H1 (cell line): ENCODE data around the gene SLC4A9. TPM values are rescaled to one million over a fixed set of nuclear protein-coding genes. Genes with fewer than 3 reads are reported as not detected.

ENCODE experiments used
- CTCF ChIA-PET: fragments of 300-600 bp; sonication (Branson Sonifier 250); formaldehyde crosslinking; loops from one replicate; lab custom pipeline; 2021; ENCODE audit not compliant: partially characterized antibody; lab: Charles Lee
- POLR2A ChIA-PET: fragments of 300-600 bp; sonication (Branson Sonifier 250); formaldehyde crosslinking; loops from one replicate; lab custom pipeline; 2021; ENCODE audit warnings: inconsistent platforms; ENCODE audit not compliant: partially characterized antibody; lab: Charles Lee
- DNase-seq, 2 experiments: peaks; one replicate each; pipeline versions ENCODE4 v3.0.0 to v3.0.0-alpha.2; 2010 to 2022; ENCODE audit warnings: low spot score in 2 of 2, low read depth in 1 of 2, mixed read lengths in 1 of 2
- FAIRE-seq: peaks from 2 replicates; lab custom pipeline; 2011; peaks lifted over from hg19 to GRCh38; lab: Jason Lieb, UNC
- H2AFZ ChIP-seq: 2 replicates; pipeline ENCODE4 v1.8.1; 2012; ENCODE audit warnings: low read length, inconsistent platforms
- H2AK5ac ChIP-seq: 2 replicates; pipeline ENCODE4 v1.6.1; 2013; ENCODE audit warnings: low read depth, low read length
- H2BK120ac ChIP-seq: replicated peaks from 2 replicates; pipeline ENCODE3; 2013; ENCODE audit warnings: low read depth, low read length, inconsistent platforms
- H2BK12ac ChIP-seq: 2 replicates; pipeline ENCODE4 v1.6.1; 2013; ENCODE audit warnings: low read depth, low read length
- H2BK15ac ChIP-seq: 2 replicates; pipeline ENCODE4 v1.6.1; 2013; ENCODE audit warnings: low read length
- H2BK20ac ChIP-seq: 2 replicates; pipeline ENCODE4 v1.6.1; 2013; ENCODE audit warnings: low read length
- H2BK5ac ChIP-seq: 2 replicates; pipeline ENCODE4 v1.6.1; 2013; ENCODE audit warnings: low read depth, low read length
- H3K14ac ChIP-seq: 2 replicates; pipeline ENCODE4 v1.6.1; 2013; ENCODE audit warnings: inconsistent platforms; ENCODE audit not compliant: insufficient read length
- H3K18ac ChIP-seq: 2 replicates; pipeline ENCODE4 v1.6.1; 2013; ENCODE audit warnings: low read length; ENCODE audit errors: extremely low read depth
- H3K23ac ChIP-seq: 2 replicates; pipeline ENCODE4 v1.6.1; 2013; ENCODE audit warnings: inconsistent platforms; ENCODE audit not compliant: insufficient read length
- H3K23me2 ChIP-seq: 2 replicates; pipeline ENCODE4 v1.6.1; 2013; ENCODE audit warnings: low read depth, low read length
- H3K27ac ChIP-seq: 2 replicates; pipeline ENCODE4 v1.6.1; 2011; ENCODE audit warnings: low read depth, low read length, inconsistent platforms
- H3K27me3 ChIP-seq, 4 experiments: replicated peaks in 1 of 4; 1 replicate in 1 of 4; 2 replicates in 3 of 4; pipeline versions ENCODE4 v1.6.1 to v1.8.1; 2011 to 2013; ENCODE audit warnings: low read length in 3 of 4, mild to moderate bottlenecking in 3 of 4, inconsistent platforms in 2 of 4, mixed read lengths in 2 of 4, moderate library complexity in 1 of 4; ENCODE audit not compliant: control insufficient read depth in 3 of 4, insufficient read depth in 3 of 4; ENCODE audit errors: extremely low read depth in 1 of 4
- H3K36me3 ChIP-seq, 4 experiments: 2 replicates each; pipeline versions ENCODE4 v1.6.1 to v1.8.1; 2011 to 2013; ENCODE audit warnings: mild to moderate bottlenecking in 4 of 4, low read length in 3 of 4, moderate library complexity in 2 of 4, control low read depth in 1 of 4, inconsistent platforms in 1 of 4; ENCODE audit not compliant: insufficient read depth in 4 of 4, control insufficient read depth in 2 of 4
- H3K4ac ChIP-seq: replicated peaks from 2 replicates; pipeline ENCODE3; 2013; ENCODE audit warnings: low read length, low read depth, mixed read lengths, inconsistent platforms; ENCODE audit not compliant: insufficient read length
- H3K4me1 ChIP-seq, 4 experiments: replicated peaks in 1 of 4; 1 replicate in 1 of 4; 2 replicates in 3 of 4; pipeline versions ENCODE4 v1.6.1 to v1.8.1; 2011 to 2013; ENCODE audit warnings: low read length in 3 of 4, inconsistent platforms in 2 of 4, mixed read lengths in 1 of 4; ENCODE audit not compliant: insufficient read depth in 4 of 4, control insufficient read depth in 3 of 4
- H3K4me2 ChIP-seq, 2 experiments: 2 replicates each; pipeline versions ENCODE4 v1.6.1 to v1.8.1; 2011 to 2013; ENCODE audit warnings: low read depth in 2 of 2, low read length in 2 of 2, control low read depth in 1 of 2, inconsistent platforms in 1 of 2, mild to moderate bottlenecking in 1 of 2; ENCODE audit not compliant: insufficient read depth in 1 of 2
- H3K4me3 ChIP-seq, 4 experiments: fragments of 200-600, 300-600 bp in 1 of 4; sonication (generic), shearing (Covaris generic), sonication (Bioruptor Twin) in 1 of 4; 2 replicates each; pipeline versions ENCODE4 v1.5.1 to v1.8.1; 2011 to 2016; ENCODE audit warnings: low read length in 4 of 4, low read depth in 3 of 4, control low read depth in 2 of 4, inconsistent platforms in 2 of 4, mild to moderate bottlenecking in 2 of 4, mixed read lengths in 1 of 4, moderate library complexity in 1 of 4; ENCODE audit not compliant: insufficient read depth in 2 of 4; ENCODE audit errors: extremely low read depth in 1 of 4
- H3K56ac ChIP-seq: replicated peaks from 2 replicates; pipeline ENCODE3; 2013; ENCODE audit warnings: low read depth, mild to moderate bottlenecking, mixed read lengths, low read length, inconsistent platforms; ENCODE audit not compliant: insufficient read length
- H3K79me1 ChIP-seq: 2 replicates; pipeline ENCODE4 v1.6.1; 2013; ENCODE audit warnings: low read depth, low read length, control low read depth
- H3K79me2 ChIP-seq, 2 experiments: 2 replicates each; pipeline versions ENCODE4 v1.6.1 to v1.8.1; 2012 to 2013; ENCODE audit warnings: low read length in 2 of 2, mild to moderate bottlenecking in 2 of 2, inconsistent platforms in 1 of 2; ENCODE audit not compliant: insufficient read depth in 2 of 2, control insufficient read depth in 1 of 2
- H3K9ac ChIP-seq, 4 experiments: replicated peaks in 1 of 4; 1 replicate in 1 of 4; 2 replicates in 3 of 4; pipeline versions ENCODE4 v1.6.1 to v1.8.1; 2011 to 2013; ENCODE audit warnings: low read depth in 3 of 4, low read length in 3 of 4, control low read depth in 2 of 4, mild to moderate bottlenecking in 2 of 4, moderate library complexity in 2 of 4, inconsistent platforms in 1 of 4; ENCODE audit errors: extremely low read depth in 1 of 4
- H3K9me3 ChIP-seq, 2 experiments: 2 replicates each; pipeline versions ENCODE4 v1.6.1 to v1.8.1; 2012 to 2013; ENCODE audit warnings: mild to moderate bottlenecking in 2 of 2, moderate library complexity in 2 of 2, control low read depth in 1 of 2, inconsistent platforms in 1 of 2, low read depth in 1 of 2, low read length in 1 of 2, mixed read lengths in 1 of 2; ENCODE audit not compliant: insufficient read depth in 2 of 2
- H4K20me1 ChIP-seq, 2 experiments: replicated peaks in 1 of 2; 2 replicates each; pipeline versions ENCODE3 to v1.8.1; 2011 to 2013; ENCODE audit warnings: inconsistent platforms in 2 of 2, low read length in 2 of 2, mild to moderate bottlenecking in 1 of 2; ENCODE audit not compliant: insufficient read depth in 2 of 2, control insufficient read depth in 1 of 2
- H4K5ac ChIP-seq: 2 replicates; pipeline ENCODE4 v1.6.1; 2013; ENCODE audit warnings: low read length, low read depth, mixed read lengths, inconsistent platforms; ENCODE audit not compliant: insufficient read length
- H4K8ac ChIP-seq: 2 replicates; pipeline ENCODE4 v1.8.0; 2013; ENCODE audit warnings: mild to moderate bottlenecking, moderate library complexity, low read length, inconsistent platforms; ENCODE audit not compliant: insufficient read depth; ENCODE audit errors: extremely low read depth
- H4K91ac ChIP-seq: replicated peaks from 2 replicates; pipeline ENCODE3; 2013; ENCODE audit warnings: low read length, mixed read lengths, inconsistent platforms; ENCODE audit not compliant: insufficient read length
- CHD1 ChIP-seq: IDR thresholded peaks from 2 replicates; pipeline ENCODE4 v1.6.1; 2012; ENCODE audit warnings: low read depth, low read length, improper control_type of control experiment
- EP300 ChIP-seq, 2 experiments: IDR thresholded peaks; 1 replicate in 1 of 2; 2 replicates in 1 of 2; pipeline ENCODE4 v1.6.1; 2011 to 2012; ENCODE audit warnings: low read depth in 2 of 2, low read length in 2 of 2, mild to moderate bottlenecking in 2 of 2, borderline replicate concordance in 1 of 2, inconsistent platforms in 1 of 2, moderate library complexity in 1 of 2
- GTF2F1 ChIP-seq: IDR thresholded peaks from 2 replicates; pipeline ENCODE4 v1.6.1; 2012; ENCODE audit warnings: low read depth, low read length, improper control_type of control experiment, borderline replicate concordance
- POU5F1 ChIP-seq: IDR thresholded peaks from 2 replicates; pipeline ENCODE4 v1.6.1; 2011; ENCODE audit warnings: low read depth, mild to moderate bottlenecking, low read length, moderate library complexity
- TEAD4 ChIP-seq: IDR thresholded peaks from 2 replicates; pipeline ENCODE4 v1.6.1; 2012; ENCODE audit warnings: low read depth, low read length, inconsistent platforms, mixed read lengths
- WGBS, 2 experiments: shearing (Covaris generic) in 1 of 2; methylation state at CpG; one replicate each; pipeline versions ENCODE4 v1.1.6 to v1.1.7; 2013 to 2015; ENCODE audit warnings: low lambda C conversion rate in 2 of 2, mixed read lengths in 2 of 2, inconsistent platforms in 1 of 2, low coverage in 1 of 2, missing lambda C conversion rate in 1 of 2; ENCODE audit not compliant: insufficient replicate concordance in 2 of 2, insufficient coverage in 1 of 2, insufficient read length in 1 of 2; ENCODE audit errors: extremely low coverage in 1 of 2, missing lambda C conversion rate in 1 of 2; 5-methylcytosine and 5-hydroxymethylcytosine counted together
- polyA plus RNA-seq, 7 experiments: library from polyadenylated mRNA; depleted of rRNA in 3 of 7; stranded (reverse) in 5 of 7; unstranded in 2 of 7; fragments of >200 nt in 5 of 7; fragments of 200-250 nt in 2 of 7; gene quantifications; 1 replicate in 5 of 7; 2 replicates in 1 of 7; 4 replicates in 1 of 7; pipeline versions ENCODE4 v1.2.1 to v1.2.3, GENCODE V29; 2011 to 2013; ENCODE audit warnings: missing spikeins in 2 of 7, mixed read lengths in 2 of 7
- total RNA-seq: library from RNA; stranded (reverse); fragmentation: NEBNext Ultra II Directional; extraction: Animal tissue kit (Norgen Biotek cat#: 25700); gene quantifications from 2 replicates; pipeline ENCODE4 v1.2.1, GENCODE V29; 2021

Gene SLC4A9
- total and polyA plus RNA-seq, 2 of the 8 experiments (the other 6 are each of a cell fraction or from before 2014, with no cell fraction given): 0.15 to 0.28 TPM

GRCh38 chr5:140344683-140345423 lies 15.1 kb upstream of the SLC4A9 start:
- H3K9me3 ChIP-seq: no peaks in the 10 kb centered on the region
- peaks cover 0 to 4% of the 10 kb centered on the region in 2 experiments for H4K20me1 ChIP-seq
- H3K36me3 ChIP-seq: no peaks in the 10 kb centered on the region; a peak in 1 of 8 replicates
- H4K91ac ChIP-seq: no peak overlapping the region
- CTCF ChIA-PET: interaction anchor here (0.6 to 15.0 kb wide), 20 partner anchors 7 to 310 kb away, joined by 3 to 676 read pairs (median 8); partner anchors contain the start of genes PFDN1 and SLC4A9
- no peak overlapping the region for H2BK12ac ChIP-seq
- no peaks in the 10 kb centered on the region for H3K79me2 ChIP-seq
- no peak overlapping the region for H3K18ac ChIP-seq
- no peak overlapping the region for H2AFZ ChIP-seq
- H3K4me3 ChIP-seq: peak overlapping the region in 1 of 4 experiments; percentile 84; a peak in 3 of 8 replicates
- FAIRE-seq: no peak
- no peak overlapping the region for H3K4ac ChIP-seq
- H3K4me2 ChIP-seq: peak overlapping the region; percentile 67 to 81
- no peak overlapping the region for H2BK120ac ChIP-seq
- TF ChIP-seq CHD1: no peak
- no peak for TF ChIP-seq POU5F1
- TF ChIP-seq EP300 (IDR thresholded peaks at IDR 0.05; ENCODE audit: borderline replicate concordance in 1 of 2, low read depth in 2 of 2, low read length in 2 of 2): no peak
- 0 out of 2 replicates have a peak, but pooled peaks have one; percentile 20 for TF ChIP-seq TEAD4
- TF ChIP-seq GTF2F1: no peak
- H4K8ac ChIP-seq: no peak overlapping the region
- H2AK5ac ChIP-seq: no peak overlapping the region
- H3K56ac ChIP-seq: no peak overlapping the region
- peaks cover 0 to 16% (median 6%) of the 10 kb centered on the region in 4 experiments; a peak in 5 of 7 replicates for H3K4me1 ChIP-seq
- POLR2A ChIA-PET: interaction anchor here (0.7 to 4.6 kb wide), 21 partner anchors 8 to 302 kb away, joined by 3 to 64 read pairs (median 7); partner anchors contain the start of genes IK, NDUFA2, PFDN1 and SLC4A9
- DNase-seq: no peak
- H3K27ac ChIP-seq: no peak overlapping the region
- peaks cover 0 to 11% (median 5%) of the 10 kb centered on the region in 4 experiments; a peak in 6 of 7 replicates for H3K27me3 ChIP-seq
- no peak overlapping the region for H3K23ac ChIP-seq
- no peak overlapping the region for H3K14ac ChIP-seq
- H4K5ac ChIP-seq: no peak overlapping the region
- WGBS, 2 experiments: 59% methylated on average over 3 of the region's 4 CpGs; no CpG with 5 or more reads in 1 of the 2 experiments
- H2BK5ac ChIP-seq: no peak overlapping the region
- H2BK20ac ChIP-seq: no peak overlapping the region
- H2BK15ac ChIP-seq: no peak overlapping the region
- H3K23me2 ChIP-seq: peaks cover 4% of the 10 kb centered on the region
- no peak overlapping the region for H3K9ac ChIP-seq
- no peaks in the 10 kb centered on the region; the same call in 1 of the 2 replicates for H3K79me1 ChIP-seq
